ENCODE measurements around the gene CXXC1. TPM values are rescaled to one million over a fixed set of nuclear protein-coding genes. Genes with fewer than 3 reads are reported as not detected.
A peak's percentile ranks its signal among the peaks of the same experiment; 100 is the strongest.
"Not testable (repeated sequence)": the region's sequence is repeated elsewhere in the genome, so short reads cannot be mapped to it uniquely, and the experiment has no call there.

CXXC1 gene
- total RNA-seq, 4 donors from 2014 or later = 85.6 to 261 (median 130) TPM

- H3K27ac ChIP-seq = no peak overlapping the region
- no peak for TF ChIP-seq CTCF (IDR thresholded peaks at IDR 0.05)
- no peak for TF ChIP-seq POLR2A (IDR thresholded peaks at IDR 0.05)
- no peaks in the 10 kb centered on the region for H3K9me3 ChIP-seq
- no peaks in the 10 kb centered on the region for H3K27me3 ChIP-seq
- H3K4me3 ChIP-seq = no peak overlapping the region
- peaks cover 0 to 15% (median 0%) of the 10 kb centered on the region in 4 donors for H3K4me1 ChIP-seq
- no peak for DNase-seq
- H3K36me3 ChIP-seq = peaks cover 0 to 16% (median 0%) of the 10 kb centered on the region in 3 donors
These were observed 1.6 kb upstream of the CXXC1 start for GRCh38 chr18:50289108-50289443.

GRCh38 chr18:50288348-50289107, 1.0 kb upstream of the CXXC1 start:
- peaks cover 0 to 22% (median 0%) of the 10 kb centered on the region in 3 donors for H3K36me3 ChIP-seq
- peak overlapping the region; percentile 82 to 92 (median 84) for H3K27ac ChIP-seq
- peaks cover 0 to 15% (median 0%) of the 10 kb centered on the region in 4 donors for H3K4me1 ChIP-seq
- not testable (repeated sequence) for H3K9me3 ChIP-seq, H3K27me3 ChIP-seq, DNase-seq
- H3K4me3 ChIP-seq = peak overlapping the region; percentile 46 to 87 (median 70)

GRCh38 chr18:50287028-50287440, 458 bp downstream of the CXXC1 start:
- Histone ChIP-seq H3K27me3 (no peaks in the 10 kb centered on the region), H3K4me1 (peaks cover 0 to 19% (median 0%) of the 10 kb centered on the region in 4 donors), H3K9me3 (no peaks in the 10 kb centered on the region), H3K27ac (peak overlapping the region; percentile 82 to 92 (median 84)), H3K4me3 (peak overlapping the region; percentile 46 to 87 (median 70)), H3K36me3 (peaks cover 0 to 34% (median 0%) of the 10 kb centered on the region in 3 donors)
- peak in 1 of 3 donors; percentile 60 for DNase-seq
- no peak for TF ChIP-seq CTCF (IDR thresholded peaks at IDR 0.05)
- TF ChIP-seq POLR2A (IDR thresholded peaks at IDR 0.05) = no peak

- H3K27me3 ChIP-seq = no peaks in the 10 kb centered on the region
- H3K36me3 ChIP-seq = peaks cover 0 to 34% (median 0%) of the 10 kb centered on the region in 3 donors
- H3K27ac ChIP-seq = peak overlapping the region; percentile 82 to 92 (median 84)
- DNase-seq = peak; percentile 58 to 72 (median 68)
- H3K4me3 ChIP-seq = peak overlapping the region; percentile 46 to 87 (median 70)
- H3K4me1 ChIP-seq = peaks cover 0 to 21% (median 0%) of the 10 kb centered on the region in 4 donors
- no peaks in the 10 kb centered on the region for H3K9me3 ChIP-seq
- TF ChIP-seq POLR2A (IDR thresholded peaks at IDR 0.05) (no peak), CTCF (IDR thresholded peaks at IDR 0.05) (no peak)
These were observed 983 bp downstream of the CXXC1 start for GRCh38 chr18:50286391-50287027.

GRCh38 chr18:50285631-50286321, 1.7 kb downstream of the CXXC1 start:
- H3K27ac ChIP-seq = no peak overlapping the region
- TF ChIP-seq CTCF (IDR thresholded peaks at IDR 0.05) (no peak), POLR2A (IDR thresholded peaks at IDR 0.05) (no peak)
- H3K36me3 ChIP-seq = peaks cover 0 to 34% (median 0%) of the 10 kb centered on the region in 3 donors
- H3K27me3 ChIP-seq = no peaks in the 10 kb centered on the region
- H3K4me1 ChIP-seq = peaks cover 0 to 21% (median 0%) of the 10 kb centered on the region in 4 donors
- H3K9me3 ChIP-seq = no peaks in the 10 kb centered on the region
- DNase-seq = peak in 1 of 3 donors; percentile 42
- no peak overlapping the region for H3K4me3 ChIP-seq

Data from Peyer's patch (tissue), 4 donors.